K562 (cell line): Measurements from ENCODE around the gene CALHM4. TPM values are rescaled to one million over a fixed set of nuclear protein-coding genes. Genes with fewer than 3 reads are reported as not detected.

Source experiments
- BMI1 ChIP-seq: fragments of 150-350 bp; IDR thresholded peaks from 2 replicates; pipeline ENCODE4 v1.6.1; 2014; ENCODE audit warnings: low read length
- BRD9 ChIP-seq: fragments of 450-650 bp; IDR thresholded peaks from 2 replicates; pipeline ENCODE4 v1.6.1; 2018; ENCODE audit warnings: low read depth; ENCODE audit not compliant: partially characterized antibody
- DPF2 ChIP-seq: fragments of 450-650 bp; IDR thresholded peaks from 2 replicates; pipeline ENCODE4 v1.6.1; 2016
- EP300 ChIP-seq: IDR thresholded peaks from 2 replicates; pipeline ENCODE4 v1.6.1; 2012; ENCODE audit warnings: low read length, improper control_type of control experiment
- FOSL1 ChIP-seq: fragments of 200-800 bp; sonication (Bioruptor generic); conservative IDR thresholded peaks from 2 replicates; pipeline ENCODE4 v1.6.1; 2016; ENCODE audit warnings: missing genetic modification characterization, missing compliant biosample characterization
- HDAC1 ChIP-seq, 2 experiments: fragments of 450-650 bp; IDR thresholded peaks; 2 replicates each; pipeline ENCODE4 v1.6.1; 2016 to 2017; ENCODE audit warnings: inconsistent platforms in 1 of 2, mild to moderate bottlenecking in 1 of 2, moderate library complexity in 1 of 2
- IRF2 ChIP-seq: sonication (generic); formaldehyde crosslinking; IDR thresholded peaks from 2 replicates; pipeline ENCODE4 v1.8.1; 2022; ENCODE audit warnings: mild to moderate bottlenecking, missing genetic modification reagents
- KLF6 ChIP-seq: fragments of 250-450 bp; sonication (Bioruptor Pico); IDR thresholded peaks from 2 replicates; pipeline ENCODE4 v1.4.0; 2020; ENCODE audit warnings: mild to moderate bottlenecking, moderate library complexity, borderline replicate concordance
- MCM2 ChIP-seq: fragments of 450-650 bp; IDR thresholded peaks from 2 replicates; pipeline ENCODE4 v1.6.1; 2017; ENCODE audit warnings: low read depth, mild to moderate bottlenecking
- MTA3 ChIP-seq: fragments of 450-650 bp; formaldehyde crosslinking; IDR thresholded peaks from 2 replicates; pipeline ENCODE4 v1.6.1; 2017; ENCODE audit warnings: mild to moderate bottlenecking, borderline replicate concordance
- MYNN ChIP-seq, 2 experiments: sonication (generic); formaldehyde crosslinking in 1 of 2; IDR thresholded peaks; 2 replicates each; pipeline versions ENCODE4 v1.5.0 to v1.6.1; 2016 to 2020; ENCODE audit warnings: antibody characterized with exemption in 1 of 2, missing genetic modification reagents in 1 of 2
- NFATC3 ChIP-seq: fragments of 450-650 bp; IDR thresholded peaks from 2 replicates; pipeline ENCODE4 v1.6.1; 2017; ENCODE audit warnings: mild to moderate bottlenecking
- PCBP2 ChIP-seq: fragments of 200-400 bp; formaldehyde crosslinking; IDR thresholded peaks from 2 replicates; pipeline ENCODE4 v1.6.1; 2018; ENCODE audit warnings: low read length, low read depth, mild to moderate bottlenecking, moderate library complexity; ENCODE audit not compliant: poor library complexity, severe bottlenecking
- PHTF2 ChIP-seq: fragments of 250-450 bp; sonication (Bioruptor Pico); IDR thresholded peaks from 2 replicates; pipeline ENCODE4 v1.5.0; 2021; ENCODE audit warnings: mild to moderate bottlenecking
- SPI1 ChIP-seq: IDR thresholded peaks from 2 replicates; pipeline ENCODE4 v1.6.1; 2011; ENCODE audit warnings: low read depth, low read length, control low read depth, borderline replicate concordance
- STAG1 ChIP-seq: sonication (generic); formaldehyde crosslinking; IDR thresholded peaks from 2 replicates; pipeline ENCODE4 v1.5.0; 2020; ENCODE audit warnings: missing genetic modification reagents, borderline replicate concordance
- XRCC5 ChIP-seq: fragments of 200-400 bp; formaldehyde crosslinking; IDR thresholded peaks from 2 replicates; pipeline ENCODE4 v1.6.1; 2017; ENCODE audit warnings: low read depth, mild to moderate bottlenecking, low read length
- ZFP1 ChIP-seq: fragments of 450-650 bp; formaldehyde crosslinking; IDR thresholded peaks from 2 replicates; pipeline ENCODE4 v1.4.0; 2020; ENCODE audit warnings: mild to moderate bottlenecking, mixed read lengths
- ZNF121 ChIP-seq: sonication (generic); formaldehyde crosslinking; conservative IDR thresholded peaks from 2 replicates; pipeline ENCODE4 v1.8.0; 2022; ENCODE audit warnings: missing genetic modification reagents
- polyA plus RNA-seq, 8 experiments: library from polyadenylated mRNA; depleted of rRNA in 4 of 8; stranded (reverse) in 5 of 8; unstranded in 3 of 8; fragments of >200 nt; fragmentation: Nextera tagmentation in 2 of 8; fragmentation: Illumina TruSeq in 1 of 8; extraction: Ambion mirVana in 2 of 8; extraction: Trizol in 1 of 8; gene quantifications; 2 replicates each; pipeline versions ENCODE4 v1.2.1 to v1.2.3, GENCODE V29; 2011 to 2014; ENCODE audit warnings: inconsistent platforms in 1 of 8, missing spikeins in 1 of 8
- total RNA-seq, 7 experiments: library from RNA; depleted of rRNA in 6 of 7; stranded (reverse); fragments of >200 nt in 6 of 7; fragmentation: Illumina TruSeq in 2 of 7; extraction: Trizol in 2 of 7; gene quantifications; 2 replicates each; pipeline versions ENCODE4 v1.2.1 to v1.2.3, GENCODE V29; 2011 to 2021; ENCODE audit warnings: low replicate concordance in 1 of 7
- TF ChIP-seq, protein P1 (sequence below): sonication (generic); formaldehyde crosslinking; IDR thresholded peaks from 2 replicates; pipeline ENCODE4 v1.8.0; 2023; ENCODE audit warnings: mild to moderate bottlenecking, missing genetic modification reagents
- TF ChIP-seq, protein P2 (sequence below), 2 experiments: fragments of 450-650 bp in 1 of 2; sonication (generic) in 1 of 2; formaldehyde crosslinking in 1 of 2; IDR thresholded peaks in 1 of 2; conservative IDR thresholded peaks in 1 of 2; 2 replicates each; pipeline versions ENCODE4 v1.6.1 to v1.8.1; 2016 to 2023; ENCODE audit warnings: mild to moderate bottlenecking in 2 of 2, moderate library complexity in 2 of 2, inconsistent platforms in 1 of 2, missing genetic modification reagents in 1 of 2
- TF ChIP-seq, protein P3 (sequence below): IDR thresholded peaks from 3 replicates; pipeline ENCODE4 v1.6.1; 2011; ENCODE audit warnings: borderline replicate concordance, mild to moderate bottlenecking; ENCODE audit not compliant: insufficient read length, insufficient read depth

The CALHM4 gene
- total and polyA plus RNA-seq, 9 of the 15 experiments (the other 6 are each of a cell fraction or from before 2014, with no cell fraction given) = not detected

DNA sequence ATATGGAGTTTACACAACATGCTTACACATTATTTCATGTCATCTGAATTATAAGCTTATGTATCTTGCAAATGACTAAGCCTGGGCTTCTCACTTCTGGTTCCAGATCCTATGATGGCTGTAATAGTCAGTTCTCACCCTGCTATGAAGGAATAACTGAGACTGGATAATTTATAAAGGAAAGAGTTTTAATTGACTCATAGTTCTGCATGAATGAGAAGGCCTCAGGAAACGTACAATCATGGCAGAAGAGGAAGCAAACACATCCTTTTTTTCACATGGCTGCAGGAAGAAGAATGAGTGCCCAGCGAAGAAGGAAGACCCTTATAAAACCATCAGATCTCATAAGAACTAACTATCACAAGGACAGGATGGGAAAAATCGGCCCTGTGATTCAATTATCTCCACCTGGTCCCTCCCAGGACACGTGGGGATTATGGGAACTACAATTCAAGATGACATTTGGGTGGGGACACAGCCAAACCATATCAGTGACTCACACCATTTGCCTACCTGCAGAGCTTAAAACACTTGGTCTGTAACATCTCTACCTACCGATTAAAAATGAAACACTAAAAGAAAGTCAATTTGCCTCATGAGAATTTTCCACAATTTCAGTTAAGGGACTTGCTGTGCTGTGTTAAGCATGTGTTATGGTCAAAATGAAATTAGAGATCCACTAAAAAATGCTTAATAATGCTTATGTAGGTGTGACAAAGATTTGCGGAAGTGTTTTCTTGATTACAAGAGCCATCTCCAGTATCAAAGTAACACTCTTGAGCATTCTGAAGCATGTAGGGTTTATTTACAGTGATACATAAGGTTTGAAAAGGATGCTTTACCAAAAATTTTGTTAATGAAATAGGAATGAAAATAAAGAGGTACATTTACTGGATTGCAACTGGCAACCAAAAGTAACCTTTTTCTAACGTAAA, 15.5 kb downstream of the CALHM4 start (continued):
- TF ChIP-seq, protein P1, sequence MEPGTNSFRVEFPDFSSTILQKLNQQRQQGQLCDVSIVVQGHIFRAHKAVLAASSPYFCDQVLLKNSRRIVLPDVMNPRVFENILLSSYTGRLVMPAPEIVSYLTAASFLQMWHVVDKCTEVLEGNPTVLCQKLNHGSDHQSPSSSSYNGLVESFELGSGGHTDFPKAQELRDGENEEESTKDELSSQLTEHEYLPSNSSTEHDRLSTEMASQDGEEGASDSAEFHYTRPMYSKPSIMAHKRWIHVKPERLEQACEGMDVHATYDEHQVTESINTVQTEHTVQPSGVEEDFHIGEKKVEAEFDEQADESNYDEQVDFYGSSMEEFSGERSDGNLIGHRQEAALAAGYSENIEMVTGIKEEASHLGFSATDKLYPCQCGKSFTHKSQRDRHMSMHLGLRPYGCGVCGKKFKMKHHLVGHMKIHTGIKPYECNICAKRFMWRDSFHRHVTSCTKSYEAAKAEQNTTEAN (CRISPR knock-in tag) = no peak
- TF ChIP-seq ZNF121 (CRISPR knock-in tag) = no peak
- no peak for TF ChIP-seq BMI1
- TF ChIP-seq MTA3 = no peak
- 0 out of 4 replicates have a peak, but pooled peaks of 1 of the 2 experiments have one; percentile 40 for TF ChIP-seq HDAC1 (IDR thresholded peaks at IDR 0.05)
- TF ChIP-seq MYNN (IDR thresholded peaks at IDR 0.05) = no peak
- TF ChIP-seq MYNN (CRISPR knock-in tag; IDR thresholded peaks at IDR 0.05) = no peak
- TF ChIP-seq FOSL1 (tag) = peak; percentile 40; the same call in 1 of the 2 replicates
- TF ChIP-seq NFATC3 = no peak
- TF ChIP-seq BRD9 = no peak
- no peak for TF ChIP-seq XRCC5
- no peak for TF ChIP-seq ZFP1 (CRISPR knock-in tag)
- TF ChIP-seq, protein P2, sequence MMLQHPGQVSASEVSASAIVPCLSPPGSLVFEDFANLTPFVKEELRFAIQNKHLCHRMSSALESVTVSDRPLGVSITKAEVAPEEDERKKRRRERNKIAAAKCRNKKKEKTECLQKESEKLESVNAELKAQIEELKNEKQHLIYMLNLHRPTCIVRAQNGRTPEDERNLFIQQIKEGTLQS (IDR thresholded peaks at IDR 0.05) = peak; percentile 39; the same call in 1 of the 2 replicates
- TF ChIP-seq, protein P2 (CRISPR knock-in tag; conservative IDR thresholded peaks at IDR 0.05) = no peak
- no peak for TF ChIP-seq PHTF2 (CRISPR knock-in tag)
- no peak for TF ChIP-seq STAG1 (CRISPR knock-in tag)
- no peak for TF ChIP-seq KLF6 (CRISPR knock-in tag)
- TF ChIP-seq EP300 = peak; percentile 30; the same call in 1 of the 2 replicates
- TF ChIP-seq, protein P3, sequence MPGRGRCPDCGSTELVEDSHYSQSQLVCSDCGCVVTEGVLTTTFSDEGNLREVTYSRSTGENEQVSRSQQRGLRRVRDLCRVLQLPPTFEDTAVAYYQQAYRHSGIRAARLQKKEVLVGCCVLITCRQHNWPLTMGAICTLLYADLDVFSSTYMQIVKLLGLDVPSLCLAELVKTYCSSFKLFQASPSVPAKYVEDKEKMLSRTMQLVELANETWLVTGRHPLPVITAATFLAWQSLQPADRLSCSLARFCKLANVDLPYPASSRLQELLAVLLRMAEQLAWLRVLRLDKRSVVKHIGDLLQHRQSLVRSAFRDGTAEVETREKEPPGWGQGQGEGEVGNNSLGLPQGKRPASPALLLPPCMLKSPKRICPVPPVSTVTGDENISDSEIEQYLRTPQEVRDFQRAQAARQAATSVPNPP = no peak
- TF ChIP-seq DPF2 = 0 out of 2 replicates have a peak, but pooled peaks have one; percentile 35
- no peak for TF ChIP-seq IRF2 (CRISPR knock-in tag)
- TF ChIP-seq PCBP2 = no peak
- peak; percentile 52; the same call in 1 of the 2 replicates for TF ChIP-seq SPI1
- TF ChIP-seq MCM2 = no peak
